Astrocyte of the cerebellum (primary cell): Measurements from ENCODE around the gene KLHL17.

ENCODE experiments used
- DNase-seq: peaks from one replicate; pipeline ENCODE4 v3.0.0-alpha.2; 2011; ENCODE audit warnings: low read depth
- H3K4me3 ChIP-seq: 2 replicates; pipeline ENCODE4 v1.5.1; 2011; ENCODE audit warnings: mild to moderate bottlenecking, low read depth, low read length, moderate library complexity
- CTCF ChIP-seq: IDR thresholded peaks from 2 replicates; pipeline ENCODE4 v1.5.1; 2012; ENCODE audit warnings: low read length, low read depth, moderate library complexity, mild to moderate bottlenecking; ENCODE audit errors: missing control alignments
- in situ Hi-C: cut with HindIII; loops from 2 replicates; pipeline ENCODE4 v1.10.0; 2017; ENCODE audit warnings: low sequenced_read_pairs

Gene KLHL17

GRCh38 chr1:938088-938683, 22.2 kb upstream of the KLHL17 start:
- no peak for DNase-seq
- in situ Hi-C loops = no loop called here
- peak; percentile 23 for TF ChIP-seq CTCF
- no peak overlapping the region for H3K4me3 ChIP-seq

- TF ChIP-seq CTCF = peak; percentile 5
- H3K4me3 ChIP-seq = no peak overlapping the region
- no peak for DNase-seq
- in situ Hi-C loops = no loop called here
These were observed 21.5 kb upstream of the KLHL17 start for GRCh38 chr1:938711-939489.

- TF ChIP-seq CTCF = no peak
- no peak for DNase-seq
- in situ Hi-C loops = no loop called here
- no peak overlapping the region for H3K4me3 ChIP-seq
These were observed 20.8 kb upstream of the KLHL17 start for GRCh38 chr1:939511-940106.

- peak; percentile 50 for DNase-seq
- TF ChIP-seq CTCF = no peak
- in situ Hi-C loops = no loop called here
- H3K4me3 ChIP-seq = peak overlapping the region; percentile 12
These were observed 20.0 kb upstream of the KLHL17 start for GRCh38 chr1:940107-941014.

GRCh38 chr1:941015-941587, 19.3 kb upstream of the KLHL17 start:
- peak overlapping the region; percentile 12 for H3K4me3 ChIP-seq
- no peak for TF ChIP-seq CTCF
- in situ Hi-C loops = no loop called here
- no peak for DNase-seq
